ENCODE results near the gene RNF214. TPM values are rescaled to one million over a fixed set of nuclear protein-coding genes. Genes with fewer than 3 reads are reported as not detected.

Gene RNF214
- polyA plus RNA-seq, 3 donors: 6.4 to 13.8 (median 7.8) TPM

GRCh38 chr11:117226388-117227385 lies 5.8 kb upstream of the RNF214 start:
- Mint-ChIP-seq H3K27me3 (ENCODE audit: low read depth in 3 of 3) (no peaks in the 10 kb centered on the region), H3K9me3 (no peaks in the 10 kb centered on the region), H3K36me3 (peaks cover 77 to 85% of the 10 kb centered on the region in 2 donors), H3K4me1 (peaks cover 20% of the 10 kb centered on the region), H3K4me3 (peak overlapping the region in 1 of 2 donors; percentile 34), H3K27ac (peak overlapping the region in 4 of 7 donors; percentile 12 to 71 (median 40))
- Histone ChIP-seq H3K9ac (ENCODE audit: insufficient read depth, low read length, poor library complexity, severe bottlenecking) (no peak overlapping the region), H2AFZ (ENCODE audit: insufficient read depth, low read depth, low read length, poor library complexity, severe bottlenecking) (no peak overlapping the region), H3K27me3 (ENCODE audit: control insufficient read depth in 2 of 2, insufficient read depth in 2 of 2, low read length in 2 of 2) (no peaks in the 10 kb centered on the region), H3K4me1 (ENCODE audit: control insufficient read depth in 1 of 2, insufficient read depth in 2 of 2, low read length in 2 of 2) (peaks cover 14 to 17% of the 10 kb centered on the region in 2 donors), H3K27ac (ENCODE audit: low read depth in 1 of 2, low read length in 2 of 2) (no peak overlapping the region), H3K36me3 (replicated peaks in 1 of 2; ENCODE audit: control insufficient read depth in 1 of 2, insufficient read depth in 2 of 2, low read length in 2 of 2) (peaks cover 73 to 88% of the 10 kb centered on the region in 2 donors), H3K4me3 (replicated peaks in 1 of 3; ENCODE audit: low read depth in 2 of 3, low read length in 3 of 3) (no peak overlapping the region), H3K4me2 (replicated peaks; ENCODE audit: extremely low read depth, low read length, poor library complexity, severe bottlenecking) (no peak overlapping the region), H4K20me1 (ENCODE audit: insufficient read depth, low read length) (peaks cover 22% of the 10 kb centered on the region), H3K79me2 (ENCODE audit: insufficient read depth, low read length) (peaks cover 27% of the 10 kb centered on the region), H3K9me3 (replicated peaks in 1 of 2; ENCODE audit: control insufficient read depth in 1 of 2, insufficient read depth in 1 of 2, low read length in 2 of 2) (no peaks in the 10 kb centered on the region)
- WGBS (ENCODE audit: insufficient coverage): 94% methylated on average over 10 of the region's 19 CpGs
- DNase-seq: peak; percentile 67 to 79 (median 74)
- peak; percentile 78 for TF ChIP-seq CTCF (IDR thresholded peaks at IDR 0.05)
- intact Hi-C loops (cut with micrococcal nuclease): loop anchor here (5.0 to 10.0 kb wide), 3 partner anchors 44 to 352 kb away; no protein-coding TSS in a partner anchor

GRCh38 chr11:117228091-117228490 lies 4.4 kb upstream of the RNF214 start:
- H3K27me3 ChIP-seq (ENCODE audit: control insufficient read depth in 2 of 2, insufficient read depth in 2 of 2, low read length in 2 of 2): no peaks in the 10 kb centered on the region
- no peaks in the 10 kb centered on the region for H3K9me3 ChIP-seq (replicated peaks in 1 of 2; ENCODE audit: control insufficient read depth in 1 of 2, insufficient read depth in 1 of 2, low read length in 2 of 2)
- H3K36me3 ChIP-seq (replicated peaks in 1 of 2; ENCODE audit: control insufficient read depth in 1 of 2, insufficient read depth in 2 of 2, low read length in 2 of 2): peaks cover 61 to 74% of the 10 kb centered on the region in 2 donors
- intact Hi-C loops (cut with micrococcal nuclease): loop anchor here (5.0 to 10.0 kb wide), 3 partner anchors 46 to 353 kb away; no protein-coding TSS in a partner anchor
- no peak for TF ChIP-seq CTCF (IDR thresholded peaks at IDR 0.05)
- no peak overlapping the region for H3K4me3 ChIP-seq (replicated peaks in 1 of 3; ENCODE audit: low read depth in 2 of 3, low read length in 3 of 3)
- Mint-ChIP-seq H3K4me3 (no peak overlapping the region), H3K4me1 (peaks cover 23% of the 10 kb centered on the region), H3K27me3 (ENCODE audit: low read depth in 3 of 3) (no peaks in the 10 kb centered on the region), H3K36me3 (peaks cover 65 to 71% of the 10 kb centered on the region in 2 donors), H3K9me3 (no peaks in the 10 kb centered on the region), H3K27ac (peak overlapping the region in 2 of 7 donors; percentile 26 to 75)
- peaks cover 17 to 21% of the 10 kb centered on the region in 2 donors for H3K4me1 ChIP-seq (ENCODE audit: control insufficient read depth in 1 of 2, insufficient read depth in 2 of 2, low read length in 2 of 2)
- H3K9ac ChIP-seq (ENCODE audit: insufficient read depth, low read length, poor library complexity, severe bottlenecking): no peak overlapping the region
- no peak overlapping the region for H3K27ac ChIP-seq (ENCODE audit: low read depth in 1 of 2, low read length in 2 of 2)
- no peak overlapping the region for H2AFZ ChIP-seq (ENCODE audit: insufficient read depth, low read depth, low read length, poor library complexity, severe bottlenecking)
- WGBS (ENCODE audit: insufficient coverage): 83% methylated on average over 2 of the region's 11 CpGs
- H3K4me2 ChIP-seq (replicated peaks; ENCODE audit: extremely low read depth, low read length, poor library complexity, severe bottlenecking): no peak overlapping the region
- DNase-seq: no peak
- H4K20me1 ChIP-seq (ENCODE audit: insufficient read depth, low read length): peaks cover 22% of the 10 kb centered on the region
- H3K79me2 ChIP-seq (ENCODE audit: insufficient read depth, low read length): peaks cover 37% of the 10 kb centered on the region
